Colonic mucosa (tissue), 4 donors: ENCODE measurements around the gene CCDC167. TPM values are rescaled to one million over a fixed set of nuclear protein-coding genes. Genes with fewer than 3 reads are reported as not detected.

Experiments
- DNase-seq: peaks from one replicate; pipeline ENCODE4 v3.0.0-alpha.2; 2020
- H3K27ac ChIP-seq: fragments of 200-600 bp; one replicate; pipeline ENCODE4 v1.8.0; 2021
- H3K27me3 ChIP-seq: fragments of 200-600 bp; one replicate; pipeline ENCODE4 v1.8.0; 2021
- H3K36me3 ChIP-seq: fragments of 200-600 bp; one replicate; pipeline ENCODE4 v1.8.0; 2021
- H3K4me1 ChIP-seq: fragments of 200-600 bp; one replicate; pipeline ENCODE4 v1.8.0; 2021; ENCODE audit warnings: mild to moderate bottlenecking
- H3K4me3 ChIP-seq: fragments of 200-600 bp; one replicate; pipeline ENCODE4 v1.8.0; 2021
- H3K9ac ChIP-seq, 2 donors: one replicate each; pipeline ENCODE4 v1.7.0; 2013; ENCODE audit warnings: control low read depth in 2 of 2, low read depth in 2 of 2, low read length in 2 of 2
- H3K9me3 ChIP-seq: fragments of 200-600 bp; one replicate; pipeline ENCODE4 v1.8.0; 2021
- CTCF ChIP-seq: fragments of 200-600 bp; IDR thresholded peaks from one replicate; pipeline ENCODE4 v1.8.0; 2022; ENCODE audit warnings: antibody characterized with exemption, mild to moderate bottlenecking
- intact Hi-C: fragments of 100-400 bp; cut with DNase I; formaldehyde crosslinking; loops from one replicate; pipeline ENCODE4 v1.14.1; 2022
- total RNA-seq, 2 donors: library from RNA; stranded (reverse); fragmentation: NEBNext Ultra II Directional in 1 of 2; extraction: Animal tissue kit (Norgen Biotek cat#: 25700) in 1 of 2; gene quantifications; one replicate each; pipeline ENCODE4 v1.2.1, GENCODE V29; 2021
- donor health status: healthy.
- donor health status: DM: no; HTN: no; CAD: no.
- donor health status: DM: no; HTN: no; CAD: no.

Gene CCDC167
- total RNA-seq, 2 donors from 2014 or later: 11.8 to 31.8 TPM

GRCh38 chr6:37488476-37488875 is 11.2 kb downstream of the CCDC167 start:
- no peaks in the 10 kb centered on the region for H3K27me3 ChIP-seq
- H3K9me3 ChIP-seq: no peaks in the 10 kb centered on the region
- no peak overlapping the region for H3K27ac ChIP-seq
- TF ChIP-seq CTCF: no peak
- intact Hi-C loops: loop anchor here (5.0 kb wide), 1 partner anchor 204 kb away; no protein-coding TSS in a partner anchor
- H3K36me3 ChIP-seq: no peaks in the 10 kb centered on the region
- DNase-seq: no peak
- no peak overlapping the region for H3K9ac ChIP-seq
- H3K4me1 ChIP-seq: no peaks in the 10 kb centered on the region
- H3K4me3 ChIP-seq: no peak overlapping the region

DNA sequence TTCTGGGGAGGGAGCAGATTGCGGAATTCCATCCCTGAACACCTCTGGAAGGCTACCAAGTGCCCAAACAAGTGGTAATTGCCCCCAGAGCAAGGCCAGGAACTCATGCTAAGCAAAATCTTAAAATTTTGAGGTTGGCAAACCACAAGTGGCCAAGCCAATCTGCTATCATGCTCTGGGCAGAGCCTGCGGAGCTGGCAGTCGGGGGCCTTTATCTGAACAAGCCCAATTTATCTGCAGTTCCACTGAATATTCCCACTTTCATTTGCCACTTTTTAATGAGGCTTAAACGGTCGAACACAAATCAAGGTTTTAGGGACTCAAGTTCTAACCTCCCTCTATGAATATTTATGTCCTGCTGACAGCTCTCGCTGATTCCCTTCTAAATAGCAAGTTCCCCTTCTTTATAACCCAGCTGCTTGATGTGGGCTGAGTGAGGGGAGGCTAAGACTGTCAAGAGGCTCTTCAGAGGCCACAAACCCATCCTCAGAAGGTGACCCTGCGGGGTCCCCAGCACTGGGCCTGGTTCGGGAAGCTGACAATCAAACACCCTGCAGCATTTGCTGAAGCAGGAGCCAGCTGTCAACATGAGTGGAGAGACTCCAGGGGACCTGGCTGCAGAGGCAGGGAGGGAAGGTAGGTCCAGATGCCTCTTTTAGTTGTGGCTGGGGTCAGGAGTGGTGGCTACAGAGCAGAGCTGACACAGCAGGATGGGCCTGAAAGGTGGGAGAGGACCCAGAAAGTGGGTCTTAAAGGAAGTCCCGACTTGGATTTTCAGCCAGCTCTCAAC is 11.9 kb downstream of the CCDC167 start:
- H3K4me3 ChIP-seq: no peak overlapping the region
- H3K4me1 ChIP-seq: no peaks in the 10 kb centered on the region
- no peak overlapping the region for H3K9ac ChIP-seq
- intact Hi-C loops: loop anchor here (5.0 kb wide), 1 partner anchor 205 kb away; no protein-coding TSS in a partner anchor
- no peaks in the 10 kb centered on the region for H3K27me3 ChIP-seq
- no peaks in the 10 kb centered on the region for H3K9me3 ChIP-seq
- DNase-seq: no peak
- no peak for TF ChIP-seq CTCF
- H3K27ac ChIP-seq: no peak overlapping the region
- no peaks in the 10 kb centered on the region for H3K36me3 ChIP-seq

DNA sequence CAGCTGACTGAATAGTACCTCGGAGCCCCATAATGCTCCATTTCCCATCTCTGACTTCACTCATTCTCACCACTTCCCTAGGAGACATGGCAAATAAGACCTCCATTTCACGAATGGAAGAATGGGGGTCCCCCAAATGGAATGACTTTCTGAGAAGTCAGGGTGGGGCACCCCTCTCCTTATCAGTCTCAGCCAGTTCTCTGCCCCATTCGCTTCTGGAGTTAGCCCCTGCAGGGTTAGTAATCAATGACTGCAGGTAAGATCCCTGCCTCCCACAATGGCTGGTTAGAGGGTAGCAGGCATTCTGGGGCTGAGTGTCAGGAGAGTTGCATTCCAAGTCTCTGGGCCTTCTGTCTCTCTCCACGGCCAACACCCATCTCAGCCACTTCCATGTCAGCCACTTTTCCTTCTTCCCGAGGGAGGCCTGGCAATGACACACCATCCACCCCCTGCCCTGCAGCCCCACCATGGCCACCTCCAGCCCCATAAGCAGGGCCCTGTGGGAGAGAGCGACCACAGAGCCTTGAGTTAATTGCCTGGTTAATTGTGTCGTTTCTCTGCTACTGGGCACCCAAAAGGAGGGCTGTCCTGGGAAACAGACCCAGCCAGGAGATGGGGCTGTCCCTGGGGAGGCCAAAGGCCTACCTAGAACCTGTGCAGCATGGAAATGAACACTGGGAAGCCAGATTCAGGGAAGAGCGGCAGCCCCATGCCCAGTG is 13.4 kb downstream of the CCDC167 start:
- H3K9ac ChIP-seq: no peak overlapping the region
- no peak overlapping the region for H3K27ac ChIP-seq
- intact Hi-C loops: loop anchor here (5.0 kb wide), 1 partner anchor 206 kb away; no protein-coding TSS in a partner anchor
- no peak for TF ChIP-seq CTCF
- no peaks in the 10 kb centered on the region for H3K9me3 ChIP-seq
- H3K4me3 ChIP-seq: no peak overlapping the region
- no peak for DNase-seq
- no peaks in the 10 kb centered on the region for H3K27me3 ChIP-seq
- no peaks in the 10 kb centered on the region for H3K36me3 ChIP-seq
- no peaks in the 10 kb centered on the region for H3K4me1 ChIP-seq

- H3K27me3 ChIP-seq: no peaks in the 10 kb centered on the region
- no peak for TF ChIP-seq CTCF
- no peaks in the 10 kb centered on the region for H3K9me3 ChIP-seq
- H3K36me3 ChIP-seq: no peaks in the 10 kb centered on the region
- H3K4me1 ChIP-seq: no peaks in the 10 kb centered on the region
- H3K27ac ChIP-seq: no peak overlapping the region
- intact Hi-C loops: loop anchor here (5.0 kb wide), 1 partner anchor 207 kb away; no protein-coding TSS in a partner anchor
- no peak for DNase-seq
- no peak overlapping the region for H3K4me3 ChIP-seq
- no peak overlapping the region for H3K9ac ChIP-seq
Observed at GRCh38 chr6:37485291-37485702, 14.4 kb downstream of the CCDC167 start.

- intact Hi-C loops: loop anchor here (5.0 kb wide), 2 partner anchors 83 to 208 kb away; no protein-coding TSS in a partner anchor
- DNase-seq: no peak
- H3K36me3 ChIP-seq: no peaks in the 10 kb centered on the region
Observed at GRCh38 chr6:37484786-37485170, 14.9 kb downstream of the CCDC167 start.

More at GRCh38 chr6:37484786-37485170, 14.9 kb downstream of the CCDC167 start:
- TF ChIP-seq CTCF: no peak
- Histone ChIP-seq H3K27me3 (no peaks in the 10 kb centered on the region), H3K9ac (no peak overlapping the region), H3K4me3 (no peak overlapping the region), H3K27ac (no peak overlapping the region), H3K9me3 (no peaks in the 10 kb centered on the region), H3K4me1 (no peaks in the 10 kb centered on the region)
